Muscle of leg (tissue), 11 donors: ENCODE results near the gene AFG1L. TPM values are rescaled to one million over a fixed set of nuclear protein-coding genes. Genes with fewer than 3 reads are reported as not detected.

Experiments
- DNase-seq: peaks from one replicate; pipeline ENCODE4 v3.0.0; 2013
- H3K27ac ChIP-seq: one replicate; pipeline ENCODE4 v1.5.1; 2013; ENCODE audit warnings: mild to moderate bottlenecking, low read length, control low read depth
- H3K27me3 ChIP-seq: one replicate; pipeline ENCODE4 v1.6.1; 2013; ENCODE audit warnings: low read length; ENCODE audit not compliant: control insufficient read depth, insufficient read depth
- H3K36me3 ChIP-seq: one replicate; pipeline ENCODE4 v1.6.1; 2013; ENCODE audit warnings: low read length; ENCODE audit not compliant: control insufficient read depth, insufficient read depth
- H3K4me1 ChIP-seq: one replicate; pipeline ENCODE4 v1.6.1; 2013; ENCODE audit warnings: low read length; ENCODE audit not compliant: control insufficient read depth, insufficient read depth
- H3K4me3 ChIP-seq: one replicate; pipeline ENCODE4 v1.5.1; 2013; ENCODE audit warnings: low read length, control low read depth
- H3K9me3 ChIP-seq: replicated peaks from 2 replicates; pipeline ENCODE4 v1.6.1; 2013; ENCODE audit warnings: low read depth, low read length; ENCODE audit not compliant: control insufficient read depth
- WGBS: methylation state at CpG from one replicate; pipeline ENCODE4 v1.1.5; 2013; ENCODE audit warnings: missing lambda C conversion rate; ENCODE audit not compliant: insufficient coverage; 5-methylcytosine and 5-hydroxymethylcytosine counted together
- polyA plus RNA-seq, 8 donors: library from polyadenylated mRNA; unstranded; fragments of 120-200 nt; gene quantifications; one replicate each; pipeline versions ENCODE4 v1.2.1 to v1.2.3, GENCODE V29; 2013; ENCODE audit warnings: inconsistent platforms in 1 of 8, low replicate concordance in 1 of 8; ENCODE audit not compliant: insufficient read length in 8 of 8, insufficient read depth in 1 of 8
- total RNA-seq: library from RNA; stranded (reverse); fragments of 120-200 nt; gene quantifications from one replicate; pipeline ENCODE4 v1.2.4, GENCODE V29; 2013

The AFG1L gene
- total and polyA plus RNA-seq, 9 donors = 3.9 to 7.2 (median 5.1) TPM

GRCh38 chr6:108464418-108465097 lies 169.7 kb downstream of the AFG1L start:
- 7% methylated on average over 2 of the region's 5 CpGs for WGBS
- peak overlapping the region; percentile 69 for H3K27ac ChIP-seq
- DNase-seq = peak; percentile 89

GRCh38 chr6:108465098-108465495 lies 170.2 kb downstream of the AFG1L start:
- H3K36me3 ChIP-seq = no peaks in the 10 kb centered on the region
- H3K27me3 ChIP-seq = no peaks in the 10 kb centered on the region
- H3K4me1 ChIP-seq = no peaks in the 10 kb centered on the region
- no CpG with 5 or more reads among the region's 2 CpGs for WGBS
- no peak for DNase-seq
- peak overlapping the region; percentile 33 for H3K27ac ChIP-seq
- H3K9me3 ChIP-seq = no peaks in the 10 kb centered on the region
- H3K4me3 ChIP-seq = no peak overlapping the region

More at GRCh38 chr6:108464418-108465097, 169.7 kb downstream of the AFG1L start:
- no peaks in the 10 kb centered on the region for H3K27me3 ChIP-seq
- H3K4me3 ChIP-seq = no peak overlapping the region
- no peaks in the 10 kb centered on the region for H3K36me3 ChIP-seq
- no peaks in the 10 kb centered on the region for H3K4me1 ChIP-seq
- no peaks in the 10 kb centered on the region for H3K9me3 ChIP-seq

GRCh38 chr6:108468346-108468745 lies 173.5 kb downstream of the AFG1L start:
- no CpG with 5 or more reads among the region's 1 CpG for WGBS
- peak overlapping the region; percentile 38 for H3K27ac ChIP-seq
- H3K4me1 ChIP-seq = no peaks in the 10 kb centered on the region
- no peak overlapping the region for H3K4me3 ChIP-seq
- H3K27me3 ChIP-seq = no peaks in the 10 kb centered on the region
- no peaks in the 10 kb centered on the region for H3K36me3 ChIP-seq
- no peak for DNase-seq
- no peaks in the 10 kb centered on the region for H3K9me3 ChIP-seq

GRCh38 chr6:108469316-108469715 lies 174.5 kb downstream of the AFG1L start:
- no peaks in the 10 kb centered on the region for H3K9me3 ChIP-seq
- WGBS = 88% methylated on average over 1 of the region's 1 CpG

GRCh38 chr6:108473197-108473596 lies 178.3 kb downstream of the AFG1L start:
- Histone ChIP-seq H3K4me1 (no peaks in the 10 kb centered on the region), H3K36me3 (no peaks in the 10 kb centered on the region), H3K9me3 (no peaks in the 10 kb centered on the region), H3K27ac (no peak overlapping the region), H3K27me3 (no peaks in the 10 kb centered on the region), H3K4me3 (no peak overlapping the region)
- no peak for DNase-seq
- WGBS = no CpG with 5 or more reads among the region's 2 CpGs

More at GRCh38 chr6:108469316-108469715, 174.5 kb downstream of the AFG1L start:
- DNase-seq = no peak
- Histone ChIP-seq H3K4me3 (no peak overlapping the region), H3K27ac (no peak overlapping the region), H3K4me1 (no peaks in the 10 kb centered on the region), H3K36me3 (no peaks in the 10 kb centered on the region), H3K27me3 (no peaks in the 10 kb centered on the region)

- no CpG with 5 or more reads among the region's 2 CpGs for WGBS
- DNase-seq = no peak
- H3K36me3 ChIP-seq = no peaks in the 10 kb centered on the region
- no peak overlapping the region for H3K4me3 ChIP-seq
- no peaks in the 10 kb centered on the region for H3K27me3 ChIP-seq
- H3K4me1 ChIP-seq = no peaks in the 10 kb centered on the region
- no peak overlapping the region for H3K27ac ChIP-seq
- no peaks in the 10 kb centered on the region for H3K9me3 ChIP-seq
Observed at GRCh38 chr6:108476376-108476775, 181.5 kb downstream of the AFG1L start.

- Histone ChIP-seq H3K27me3 (no peaks in the 10 kb centered on the region), H3K27ac (no peak overlapping the region), H3K36me3 (no peaks in the 10 kb centered on the region), H3K4me3 (no peak overlapping the region), H3K9me3 (no peaks in the 10 kb centered on the region), H3K4me1 (no peaks in the 10 kb centered on the region)
- no CpG with 5 or more reads among the region's 8 CpGs for WGBS
- peak; percentile 61 for DNase-seq
Observed at GRCh38 chr6:108476847-108477430, 182.1 kb downstream of the AFG1L start.

GRCh38 chr6:108482559-108482958 lies 187.7 kb downstream of the AFG1L start:
- no peaks in the 10 kb centered on the region for H3K36me3 ChIP-seq
- no peaks in the 10 kb centered on the region for H3K27me3 ChIP-seq
- H3K4me3 ChIP-seq = no peak overlapping the region
- H3K9me3 ChIP-seq = no peaks in the 10 kb centered on the region
- DNase-seq = no peak
- no CpG with 5 or more reads among the region's 2 CpGs for WGBS
- H3K4me1 ChIP-seq = no peaks in the 10 kb centered on the region
- H3K27ac ChIP-seq = no peak overlapping the region

GRCh38 chr6:108484016-108484415 lies 189.2 kb downstream of the AFG1L start:
- no peak overlapping the region for H3K4me3 ChIP-seq
- DNase-seq = peak; percentile 10
- peak overlapping the region; percentile 48 for H3K27ac ChIP-seq
- H3K4me1 ChIP-seq = no peaks in the 10 kb centered on the region
- no peaks in the 10 kb centered on the region for H3K36me3 ChIP-seq
- no peaks in the 10 kb centered on the region for H3K27me3 ChIP-seq
- no CpG with 5 or more reads among the region's 1 CpG for WGBS
- H3K9me3 ChIP-seq = no peaks in the 10 kb centered on the region

GRCh38 chr6:108489699-108490098 lies 194.8 kb downstream of the AFG1L start:
- Histone ChIP-seq H3K4me1 (no peaks in the 10 kb centered on the region), H3K27me3 (no peaks in the 10 kb centered on the region), H3K9me3 (no peaks in the 10 kb centered on the region), H3K36me3 (peaks cover 2% of the 10 kb centered on the region), H3K27ac (no peak overlapping the region), H3K4me3 (no peak overlapping the region)
- no peak for DNase-seq
- WGBS = no CpG with 5 or more reads among the region's 5 CpGs
